HL-60 (cell line): Measurements from ENCODE around the gene LRMDA.

Source experiments
- CTCF ChIP-seq: IDR thresholded peaks from one replicate; pipeline ENCODE4 v1.5.1; 2011; ENCODE audit warnings: low read length, control low read depth, inconsistent platforms; ENCODE audit not compliant: insufficient read depth
- GABPA ChIP-seq: IDR thresholded peaks from 2 replicates; pipeline ENCODE4 v1.6.1; 2012; ENCODE audit warnings: low read depth
- POLR2AphosphoS5 ChIP-seq: IDR thresholded peaks from 2 replicates; pipeline ENCODE4 v1.6.1; 2012; ENCODE audit warnings: low read depth
- REST ChIP-seq: IDR thresholded peaks from 2 replicates; pipeline ENCODE4 v1.6.1; 2012; ENCODE audit warnings: low read depth; ENCODE audit not compliant: insufficient replicate concordance
- SPI1 ChIP-seq: IDR thresholded peaks from 2 replicates; pipeline ENCODE4 v1.6.1; 2012; ENCODE audit warnings: low read depth, mild to moderate bottlenecking, borderline replicate concordance

GRCh38 chr10:76411729-76412435 lies 980.5 kb downstream of the LRMDA start:
- TF ChIP-seq POLR2AphosphoS5 (no peak), REST (no peak), CTCF (no peak), GABPA (no peak), SPI1 (no peak)
